Activated CD4-positive, alpha-beta T cell treated with anti-CD3 and anti-CD28 coated beads, Interleukin-2, amount 50 U/mL, for 4 hours (primary cell): ENCODE measurements around the gene HPS5.
"Not testable (repeated sequence)": the region's sequence is repeated elsewhere in the genome, so short reads cannot be mapped to it uniquely, and the experiment has no call there.

Experiments
- DNase-seq, 2 experiments: peaks; one replicate each; pipeline ENCODE4 v3.0.0-alpha.2; 2020

HPS5 gene, protein sequence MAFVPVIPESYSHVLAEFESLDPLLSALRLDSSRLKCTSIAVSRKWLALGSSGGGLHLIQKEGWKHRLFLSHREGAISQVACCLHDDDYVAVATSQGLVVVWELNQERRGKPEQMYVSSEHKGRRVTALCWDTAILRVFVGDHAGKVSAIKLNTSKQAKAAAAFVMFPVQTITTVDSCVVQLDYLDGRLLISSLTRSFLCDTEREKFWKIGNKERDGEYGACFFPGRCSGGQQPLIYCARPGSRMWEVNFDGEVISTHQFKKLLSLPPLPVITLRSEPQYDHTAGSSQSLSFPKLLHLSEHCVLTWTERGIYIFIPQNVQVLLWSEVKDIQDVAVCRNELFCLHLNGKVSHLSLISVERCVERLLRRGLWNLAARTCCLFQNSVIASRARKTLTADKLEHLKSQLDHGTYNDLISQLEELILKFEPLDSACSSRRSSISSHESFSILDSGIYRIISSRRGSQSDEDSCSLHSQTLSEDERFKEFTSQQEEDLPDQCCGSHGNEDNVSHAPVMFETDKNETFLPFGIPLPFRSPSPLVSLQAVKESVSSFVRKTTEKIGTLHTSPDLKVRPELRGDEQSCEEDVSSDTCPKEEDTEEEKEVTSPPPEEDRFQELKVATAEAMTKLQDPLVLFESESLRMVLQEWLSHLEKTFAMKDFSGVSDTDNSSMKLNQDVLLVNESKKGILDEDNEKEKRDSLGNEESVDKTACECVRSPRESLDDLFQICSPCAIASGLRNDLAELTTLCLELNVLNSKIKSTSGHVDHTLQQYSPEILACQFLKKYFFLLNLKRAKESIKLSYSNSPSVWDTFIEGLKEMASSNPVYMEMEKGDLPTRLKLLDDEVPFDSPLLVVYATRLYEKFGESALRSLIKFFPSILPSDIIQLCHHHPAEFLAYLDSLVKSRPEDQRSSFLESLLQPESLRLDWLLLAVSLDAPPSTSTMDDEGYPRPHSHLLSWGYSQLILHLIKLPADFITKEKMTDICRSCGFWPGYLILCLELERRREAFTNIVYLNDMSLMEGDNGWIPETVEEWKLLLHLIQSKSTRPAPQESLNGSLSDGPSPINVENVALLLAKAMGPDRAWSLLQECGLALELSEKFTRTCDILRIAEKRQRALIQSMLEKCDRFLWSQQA

DNA sequence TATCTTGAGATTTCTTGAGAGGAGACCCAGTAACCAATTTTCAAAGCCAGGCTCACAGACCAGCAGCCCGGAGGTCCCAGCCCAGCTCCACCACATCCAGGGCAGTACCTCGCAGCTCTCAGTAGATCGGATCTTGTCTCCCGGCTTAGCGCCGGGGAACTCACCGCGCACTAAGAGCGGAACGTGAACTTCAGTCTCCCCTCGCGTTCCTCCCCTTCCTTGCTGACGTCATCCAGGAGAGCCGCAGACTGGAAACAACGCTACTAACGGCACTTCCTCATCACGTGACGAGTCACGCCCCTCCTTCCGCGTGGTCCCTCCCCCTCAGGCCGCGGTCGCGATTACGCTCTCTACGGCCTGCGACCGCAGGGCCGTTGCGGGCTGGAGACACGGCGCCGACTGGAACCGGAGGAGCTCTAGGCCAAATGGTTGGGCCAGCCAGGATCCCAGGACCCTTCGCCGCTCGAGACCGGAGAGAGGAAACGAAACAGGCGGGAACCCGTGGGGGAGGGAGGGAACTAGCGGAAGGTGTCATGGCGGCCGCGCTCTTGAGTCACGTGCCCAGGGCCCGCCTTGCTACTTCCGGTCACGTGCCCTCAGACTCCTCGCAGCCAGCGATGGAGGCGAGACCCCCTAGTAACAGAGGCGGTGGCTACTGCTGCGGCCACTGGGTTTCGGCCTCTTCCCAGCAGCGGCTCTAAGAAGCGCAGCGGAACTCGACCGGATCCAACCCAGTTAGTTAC is at the start of gene HPS5, which contains the start of gene GTF2H1:
Gene HPS5 (minus strand): TSS at position 172 of the 743 bp plus-strand sequence. CDS start 4,282 bp downstream, outside the sequence.
Gene GTF2H1 (plus strand): TSS at position 599 of the 743 bp plus-strand sequence. CDS start 10,508 bp downstream, outside the sequence.
- DNase-seq, result peak; percentile 95 to 96

- DNase-seq, result no peak
These were observed 49.3 kb upstream of the HPS5 start for GRCh38 chr11:18371279-18371678.

- DNase-seq, result no peak
These were observed 47.5 kb upstream of the HPS5 start for GRCh38 chr11:18369398-18369797.

GRCh38 chr11:18368221-18368620 is 46.3 kb upstream of the HPS5 start:
- DNase-seq, result no peak

DNA sequence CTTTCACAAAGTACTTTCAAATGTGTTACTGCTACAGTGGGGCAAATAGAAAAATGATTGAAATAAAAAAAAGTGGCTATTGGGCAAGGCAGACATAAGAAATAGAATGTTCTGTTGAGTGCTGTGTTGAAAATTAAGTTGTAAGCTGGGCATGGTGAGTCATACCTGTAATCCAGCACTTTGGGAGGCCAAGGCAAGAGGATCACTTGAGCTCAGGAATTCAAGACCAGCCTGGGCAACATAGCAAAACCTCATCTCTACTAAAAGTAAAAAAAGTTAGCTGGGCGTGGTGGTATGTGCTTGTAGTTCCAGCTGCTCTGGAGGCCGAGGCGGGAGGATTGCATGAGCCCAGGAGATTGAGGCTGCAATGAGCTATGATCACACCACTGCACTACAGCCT is 45.5 kb upstream of the HPS5 start:
- no peak for DNase-seq

DNA sequence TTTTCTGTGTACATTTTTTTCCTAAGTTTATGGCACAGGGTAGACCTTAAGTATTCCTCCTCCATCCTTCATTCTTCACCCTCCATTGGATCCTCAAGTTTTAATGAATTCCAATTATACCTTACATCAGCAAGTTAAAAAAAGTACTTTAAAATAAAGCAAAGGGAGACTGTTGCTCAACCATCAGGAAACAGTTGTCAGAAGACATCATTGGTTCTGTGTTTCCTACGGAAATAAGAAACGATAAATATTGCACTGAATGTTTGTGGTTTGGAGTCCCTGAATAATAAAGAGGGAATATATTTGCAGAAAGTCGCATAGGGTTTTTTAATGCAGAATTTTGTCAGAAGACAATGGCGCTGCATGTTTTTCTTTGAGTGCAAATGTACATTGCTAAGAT is 44.3 kb upstream of the HPS5 start:
- no peak for DNase-seq

DNA sequence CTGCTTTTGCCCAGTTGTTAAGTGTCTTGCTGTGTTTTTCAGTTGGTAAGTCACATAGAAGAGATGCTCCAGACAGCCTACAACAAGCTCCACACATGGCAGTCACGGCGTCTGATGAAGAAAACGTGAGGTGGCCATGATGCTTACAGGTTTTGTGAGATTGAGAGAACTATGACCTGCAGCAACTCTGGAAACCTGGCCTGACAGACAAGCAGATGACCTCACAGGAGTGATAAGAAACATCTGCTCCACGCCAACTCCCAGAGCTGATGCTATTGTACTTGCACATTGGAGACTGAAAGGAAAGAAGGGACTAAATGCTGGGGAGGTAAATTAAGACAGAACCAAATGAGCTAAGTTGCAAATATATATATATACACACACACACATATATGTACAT is 43.8 kb upstream of the HPS5 start:
- DNase-seq, result no peak

DNA sequence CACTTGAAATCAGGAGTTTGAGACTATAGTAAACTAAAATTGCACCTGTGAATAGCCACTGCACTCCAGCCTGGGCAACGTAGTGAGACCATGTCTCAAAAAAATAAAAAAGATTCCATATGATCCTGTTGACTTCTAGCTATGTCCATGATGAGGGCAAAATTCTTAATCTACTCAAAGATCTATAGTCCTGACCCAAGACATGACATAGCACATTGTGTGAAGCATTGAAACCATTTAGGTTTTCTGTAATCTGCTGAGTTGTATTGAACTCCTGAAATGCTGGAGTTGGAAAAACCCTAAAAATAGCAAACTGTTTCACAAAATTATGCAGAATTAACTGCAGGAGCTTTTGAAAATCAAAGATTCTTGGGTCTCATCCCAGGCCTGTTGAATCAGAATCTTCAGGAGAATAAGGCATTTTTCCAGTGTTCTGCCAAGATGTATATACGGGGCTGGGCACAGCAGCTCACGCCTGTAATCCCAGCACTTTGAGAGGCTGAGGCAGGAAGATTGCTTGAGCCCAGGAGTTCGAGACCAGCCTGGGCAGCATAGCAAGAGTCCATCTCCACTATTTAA is 42.6 kb upstream of the HPS5 start:
- DNase-seq, result no peak

DNA sequence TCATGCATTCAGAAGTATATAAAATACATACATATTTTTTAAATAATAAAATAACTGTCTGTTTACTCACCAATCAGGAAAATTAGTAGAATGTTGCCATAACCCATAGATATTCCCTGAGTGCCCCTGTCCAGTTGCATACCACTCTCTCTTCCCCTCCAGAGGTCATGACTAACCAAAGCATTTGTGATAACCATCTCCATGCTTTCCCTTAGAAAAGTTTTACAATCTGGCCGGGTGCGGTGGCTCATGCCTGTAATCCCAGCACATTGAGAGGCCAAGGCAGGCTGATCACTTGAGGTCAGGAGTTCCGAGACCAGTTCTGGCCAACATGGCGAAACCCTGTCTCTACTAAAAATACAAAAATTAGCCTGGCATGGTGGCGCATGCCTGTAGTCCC is 39.2 kb upstream of the HPS5 start:
- DNase-seq, result no peak

- DNase-seq, result no peak
These were observed 36.7 kb upstream of the HPS5 start for GRCh38 chr11:18358646-18359045.

GRCh38 chr11:18352581-18352980 is 30.6 kb upstream of the HPS5 start:
- DNase-seq, result no peak

DNA sequence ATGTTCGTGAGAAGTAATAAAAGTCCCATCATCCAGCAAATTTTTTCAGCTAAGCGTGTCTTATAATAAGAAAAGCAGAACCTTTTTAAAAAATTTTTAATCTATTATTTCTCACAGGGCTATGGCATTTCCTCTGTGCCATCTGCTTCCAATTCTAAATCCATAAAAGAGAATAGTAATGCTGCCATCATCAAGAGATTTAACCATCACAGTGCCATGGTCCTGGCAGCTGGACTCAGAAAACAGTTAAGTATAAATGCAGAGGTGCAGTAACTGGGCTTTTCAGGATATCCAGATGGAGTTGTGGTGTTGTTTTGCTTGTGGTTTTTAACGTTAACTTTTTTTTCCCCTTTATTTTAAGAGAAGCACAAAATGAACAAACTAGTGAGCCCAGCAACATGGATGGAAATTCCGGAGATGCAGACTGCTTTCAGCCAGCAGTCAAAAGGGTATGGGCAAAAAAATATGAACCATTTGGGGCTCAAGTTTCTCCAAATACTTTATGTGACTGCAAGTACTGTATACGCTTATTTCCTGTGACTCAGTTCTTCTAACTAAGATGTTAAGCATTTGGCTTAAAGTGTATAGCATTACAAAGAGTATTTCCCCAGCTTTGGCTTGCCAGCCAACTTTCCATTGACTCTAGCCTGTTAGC is 25.7 kb upstream of the HPS5 start:
- no peak for DNase-seq

DNA sequence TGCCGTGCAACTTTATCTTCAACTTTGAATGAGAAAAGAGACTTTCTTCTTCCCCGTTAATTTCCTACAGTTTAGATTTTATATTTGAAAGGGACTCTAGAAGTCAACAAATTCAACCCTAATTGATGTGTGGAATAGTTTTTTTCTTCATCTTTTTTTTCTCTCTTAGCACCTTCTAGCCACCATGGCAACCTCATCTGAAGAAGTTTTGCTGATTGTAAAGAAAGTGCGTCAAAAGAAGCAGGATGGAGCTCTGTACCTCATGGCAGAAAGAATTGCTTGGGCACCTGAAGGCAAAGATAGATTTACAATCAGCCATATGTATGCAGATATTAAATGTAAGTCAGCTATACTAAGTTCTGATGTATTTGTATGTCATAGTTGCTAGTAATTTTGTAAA is 11.0 kb upstream of the HPS5 start:
- no peak for DNase-seq

GRCh38 chr11:18332302-18332701 is 10.4 kb upstream of the HPS5 start:
- no peak for DNase-seq

- no peak for DNase-seq
These were observed 9.0 kb upstream of the HPS5 start for GRCh38 chr11:18330921-18331320.

DNA sequence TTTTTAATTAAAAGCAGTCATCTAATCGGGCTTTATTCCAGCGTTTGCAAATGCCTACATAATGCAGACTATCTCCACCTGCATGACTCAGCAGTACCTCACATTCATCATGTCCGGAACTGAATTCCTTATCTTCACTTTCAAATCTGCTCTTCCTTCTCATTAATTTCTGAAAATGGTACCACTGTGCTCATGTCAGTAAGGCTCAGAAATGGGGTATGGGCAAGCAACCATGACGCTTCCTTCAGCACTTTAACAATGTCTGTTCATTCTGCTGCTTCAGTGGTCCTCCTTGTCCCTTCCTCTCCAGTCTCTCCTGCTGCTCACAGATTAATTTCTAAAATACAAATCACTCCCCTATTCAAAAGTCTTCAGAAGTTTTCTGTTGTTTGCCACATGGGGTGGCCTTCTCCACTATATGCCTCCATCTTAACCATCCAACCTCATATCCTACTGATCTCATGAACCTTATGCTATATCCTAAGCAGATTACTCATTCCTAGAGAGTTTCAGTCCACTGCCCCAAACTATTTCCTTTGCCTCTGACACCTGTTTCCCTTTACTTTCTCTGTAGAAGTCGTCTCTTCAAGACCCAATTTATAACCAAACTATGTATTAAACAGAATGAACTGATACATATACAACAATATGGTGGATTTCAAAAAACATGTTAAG is 7.4 kb upstream of the HPS5 start:
- DNase-seq, result no peak

DNA sequence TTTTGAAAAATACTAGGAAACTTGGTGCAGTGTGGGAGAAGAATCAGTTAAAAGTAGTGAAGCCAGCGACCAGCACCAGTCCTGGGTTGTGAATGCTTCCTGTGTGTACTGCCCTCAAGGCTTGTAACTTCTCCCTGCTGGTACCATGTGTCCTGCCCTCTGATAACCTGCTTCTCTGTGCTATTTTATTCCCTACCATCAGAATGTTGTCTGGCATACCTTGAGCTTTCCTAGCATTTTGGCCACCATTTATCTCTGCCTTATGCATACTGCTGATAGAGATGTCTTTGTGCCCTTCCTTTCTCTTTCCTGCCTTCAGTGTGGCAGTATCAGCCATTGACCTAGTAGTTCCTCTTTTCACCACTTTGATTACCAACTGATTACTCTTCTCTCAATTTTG is 2.4 kb upstream of the HPS5 start:
- DNase-seq, result no peak

DNA sequence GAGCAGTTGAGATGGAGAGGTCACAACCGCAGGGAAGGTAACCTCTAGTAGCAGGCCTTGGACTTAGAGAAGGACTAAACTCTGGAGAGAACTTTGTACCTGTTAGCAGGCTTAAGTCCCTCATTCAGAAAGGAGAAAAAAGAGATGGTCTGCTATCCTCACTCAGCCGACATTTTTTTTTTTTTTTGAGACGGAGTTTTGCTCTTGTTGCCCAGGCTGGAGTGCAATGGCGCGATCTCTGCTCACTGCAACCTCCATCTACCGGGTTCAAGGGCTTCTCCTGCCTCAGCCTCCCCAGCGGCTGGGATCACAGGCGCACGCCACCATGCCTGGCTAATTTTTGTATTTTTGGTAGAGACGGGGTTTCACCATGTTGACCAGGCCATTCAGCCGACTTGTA is 1.9 kb upstream of the HPS5 start:
- DNase-seq, result not testable (repeated sequence)

- DNase-seq, result no peak
These were observed 1.1 kb upstream of the HPS5 start for GRCh38 chr11:18322818-18323570.

DNA sequence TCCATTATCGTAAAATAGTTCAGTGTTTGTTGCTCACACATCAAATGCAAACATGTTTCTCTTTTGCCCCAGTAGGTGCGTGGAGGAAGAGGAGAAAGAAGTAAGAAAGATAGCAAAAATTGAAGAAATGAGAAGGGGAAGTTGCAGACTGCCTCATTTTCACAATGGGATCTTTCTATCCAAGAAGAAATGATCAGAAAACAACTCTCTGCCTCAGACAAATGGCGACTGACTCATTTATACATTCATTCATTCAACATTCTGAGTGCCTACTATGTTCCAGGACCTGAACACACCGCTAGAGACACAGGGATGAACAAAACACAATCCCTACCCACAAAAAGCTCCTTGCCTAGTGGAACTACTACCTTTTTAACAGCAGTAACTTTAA is 367 bp downstream of the HPS5 start:
- no peak for DNase-seq
